Measurements from ENCODE around the gene TGFBI.

- TF ChIP-seq POLR2AphosphoS5 (IDR thresholded peaks at IDR 0.05) (no peak), CTCF (IDR thresholded peaks at IDR 0.05) (no peak), POLR2A (IDR thresholded peaks at IDR 0.05) (no peak)
Measured at GRCh38 chr5:136028090-136028489, 698 bp upstream of the TGFBI start.

Measured in upper lobe of left lung (tissue), 4 donors.